Hematopoietic multipotent progenitor cell treated with erythropoietin and hydrocortisone succinate and interleukin-3 and kit ligand, for 4 days (in vitro differentiated cells): ENCODE measurements around the gene TXNDC11.
A peak's percentile ranks its signal among the peaks of the same experiment; 100 is the strongest.
"Not testable (repeated sequence)": the region's sequence is repeated elsewhere in the genome, so short reads cannot be mapped to it uniquely, and the experiment has no call there.

ENCODE experiments used
- DNase-seq: peaks from one replicate; pipeline ENCODE4 v3.0.0-alpha.2; 2015

Gene TXNDC11

GRCh38 chr16:11742536-11743307 is at the start of gene TXNDC11:
Gene TXNDC11, minus strand, starts transcription at chr16:11742857. Its CDS starts 127 bp downstream, at chr16:11742730.
- peak; percentile 99 for DNase-seq

GRCh38 chr16:11791144-11791828 is 48.6 kb upstream of the TXNDC11 start:
- no peak for DNase-seq

DNA sequence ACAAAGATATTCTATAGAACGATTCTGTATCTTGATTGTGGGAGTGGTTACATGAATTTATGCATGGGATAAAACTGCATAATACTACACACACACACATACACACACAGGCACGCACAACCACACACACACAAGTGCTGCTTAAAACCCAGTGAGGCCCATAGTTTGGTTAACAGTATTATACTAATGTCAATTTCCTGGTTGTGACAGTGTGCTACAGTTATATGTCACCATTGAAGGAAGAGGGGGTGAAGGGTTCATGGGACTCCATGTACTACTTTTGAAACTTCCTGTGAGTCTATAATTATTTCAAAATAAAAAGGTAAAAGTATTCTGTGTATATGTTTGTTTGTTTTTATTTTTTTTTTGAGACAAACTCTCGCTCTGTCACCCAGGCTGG is 46.3 kb upstream of the TXNDC11 start:
- no peak for DNase-seq

DNA sequence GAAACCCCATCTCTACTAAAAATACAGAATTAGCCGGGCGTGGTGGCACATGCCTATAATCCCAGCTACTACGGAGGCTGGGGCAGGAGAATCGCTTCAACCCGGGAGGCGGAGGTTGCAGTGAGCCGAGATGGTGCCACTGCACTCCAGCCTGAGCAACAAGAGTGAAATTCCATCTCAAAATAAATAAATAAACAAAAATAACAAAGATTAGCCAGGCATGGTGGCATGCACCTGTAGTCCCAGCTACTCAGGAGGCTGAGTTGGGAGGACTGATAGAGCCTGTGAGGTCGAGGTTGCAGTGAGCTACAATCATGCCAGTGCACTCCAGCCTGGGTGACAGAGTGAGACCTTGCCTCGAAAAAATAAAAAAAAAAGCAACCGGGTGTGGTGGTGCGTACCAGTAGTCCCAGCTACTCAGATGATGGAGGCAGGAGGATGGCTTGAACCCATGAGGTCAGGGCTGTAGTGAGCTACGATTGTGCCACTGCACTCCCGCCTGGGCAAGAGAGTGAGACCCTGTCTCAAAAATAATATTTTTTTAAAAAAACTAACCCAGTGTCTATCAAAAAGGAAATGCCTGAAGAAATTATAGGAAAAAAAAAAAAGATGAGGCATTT is 42.4 kb upstream of the TXNDC11 start:
- not testable (repeated sequence) for DNase-seq

DNA sequence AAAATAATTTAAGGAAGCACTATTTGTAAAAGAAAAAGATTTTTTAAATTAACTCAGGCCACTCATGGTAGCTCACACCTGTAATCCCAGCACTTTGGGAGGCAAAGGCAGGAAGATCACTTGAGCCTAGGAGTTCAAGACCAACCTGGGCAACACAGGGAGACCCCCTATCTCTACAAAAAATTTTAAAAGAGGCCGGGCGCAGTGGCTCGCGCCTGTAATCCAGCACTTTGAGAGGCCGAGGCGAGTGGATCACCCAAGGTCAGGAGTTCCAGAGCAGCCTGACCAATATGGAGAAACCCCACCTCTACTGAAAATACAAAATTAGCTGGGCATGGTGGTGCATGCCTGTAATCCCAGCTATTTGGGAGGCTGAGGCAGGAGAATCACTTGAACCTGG is 41.7 kb upstream of the TXNDC11 start:
- not testable (repeated sequence) for DNase-seq

DNA sequence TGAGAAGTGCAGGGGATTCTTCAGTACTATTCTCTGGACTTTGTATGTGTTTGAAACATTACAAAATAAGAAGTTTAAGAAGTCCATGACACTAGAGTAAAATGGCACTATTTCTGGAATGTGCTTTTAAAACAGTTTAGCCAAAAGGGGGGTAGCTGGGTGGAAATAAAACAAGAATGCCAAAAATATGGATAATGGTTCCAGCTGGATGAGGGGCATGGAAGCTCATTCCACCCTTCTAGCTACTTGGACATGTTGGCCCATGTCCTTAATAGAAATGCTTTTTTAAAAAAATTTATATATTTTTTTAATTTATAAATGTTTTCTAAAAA is 41.3 kb upstream of the TXNDC11 start:
- DNase-seq = no peak

- DNase-seq = peak; percentile 58
Measured at GRCh38 chr16:11783319-11784037, 40.8 kb upstream of the TXNDC11 start.

DNA sequence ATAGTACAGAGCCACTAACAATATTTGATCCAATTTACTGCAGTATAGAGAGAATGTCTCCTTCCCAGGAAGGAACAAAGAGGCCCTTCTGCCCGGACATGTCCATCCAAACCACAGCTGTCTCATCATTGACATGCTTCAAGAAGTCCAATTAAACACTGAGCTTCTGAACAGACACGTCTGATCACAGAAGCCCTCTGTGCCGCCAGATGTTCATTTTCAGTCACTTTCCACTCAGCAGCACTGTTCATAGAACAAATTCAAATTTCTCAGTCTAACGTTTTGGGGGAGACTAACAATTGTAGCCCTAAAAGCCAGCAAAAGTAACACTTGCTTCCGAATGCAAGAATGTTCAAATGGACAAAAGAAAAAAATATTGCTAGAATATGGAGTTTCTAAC is 39.1 kb upstream of the TXNDC11 start:
- no peak for DNase-seq

DNA sequence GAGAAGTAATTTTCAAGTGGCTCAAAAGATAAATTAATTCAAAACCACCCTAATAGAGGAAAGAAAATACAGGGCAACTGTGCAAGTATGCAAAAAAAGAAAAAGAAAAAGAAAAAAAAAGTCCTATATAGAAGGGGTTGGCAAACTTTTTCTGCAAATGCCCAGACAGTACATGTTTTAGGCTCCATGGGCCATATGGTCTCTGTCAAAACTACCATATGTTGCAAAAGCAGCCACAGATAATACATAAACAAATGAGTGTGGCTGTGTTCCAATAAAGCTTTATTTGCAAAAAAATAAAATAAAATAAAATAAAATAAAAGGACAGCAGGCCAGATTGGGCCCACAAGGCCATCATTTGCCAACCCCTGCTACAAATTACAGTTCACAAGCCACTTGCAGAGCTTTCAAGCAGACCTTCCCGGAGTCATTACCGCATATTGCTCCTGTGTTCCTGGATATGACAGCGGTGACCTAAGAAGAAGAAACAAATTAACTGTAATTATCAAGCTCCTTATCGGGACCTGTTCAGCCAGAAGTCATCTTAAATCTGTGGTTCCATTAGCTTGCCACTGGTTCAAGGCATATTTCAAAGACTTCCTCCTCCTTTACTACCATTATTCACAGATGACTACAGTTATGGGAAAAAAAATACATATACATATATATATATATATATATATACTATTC is 38.5 kb upstream of the TXNDC11 start:
- no peak for DNase-seq

GRCh38 chr16:11779074-11779473 is 36.4 kb upstream of the TXNDC11 start:
- no peak for DNase-seq

- DNase-seq = no peak
Measured at GRCh38 chr16:11774065-11774626, 31.5 kb upstream of the TXNDC11 start.

- DNase-seq = peak; percentile 72
Measured at GRCh38 chr16:11768849-11769248, 26.2 kb upstream of the TXNDC11 start.

DNA sequence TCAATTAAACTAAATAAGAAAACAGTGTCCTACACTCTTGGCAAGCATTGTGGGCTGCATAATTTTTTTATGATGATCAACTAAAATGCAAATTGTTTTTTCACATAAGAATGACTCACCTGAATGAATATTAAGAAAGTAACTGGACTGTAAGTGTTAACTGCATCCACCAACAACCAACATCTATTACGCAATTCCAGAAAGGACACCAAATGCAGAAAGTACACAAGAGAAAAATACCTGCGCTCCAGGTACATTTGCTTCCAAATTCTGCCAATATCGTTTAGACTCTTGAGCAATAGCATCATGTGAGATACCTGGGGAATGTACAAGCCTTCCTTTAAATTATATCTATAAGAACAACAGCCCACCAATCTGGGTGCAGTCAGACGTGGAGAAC is 19.8 kb upstream of the TXNDC11 start:
- DNase-seq = no peak

- DNase-seq = peak; percentile 27
Measured at GRCh38 chr16:11759997-11760396, 17.3 kb upstream of the TXNDC11 start.

GRCh38 chr16:11759163-11759834 is 16.6 kb upstream of the TXNDC11 start:
- no peak for DNase-seq

GRCh38 chr16:11757671-11758545 is 15.3 kb upstream of the TXNDC11 start:
- no peak for DNase-seq

- DNase-seq = no peak
Measured at GRCh38 chr16:11756248-11756647, 13.6 kb upstream of the TXNDC11 start.

DNA sequence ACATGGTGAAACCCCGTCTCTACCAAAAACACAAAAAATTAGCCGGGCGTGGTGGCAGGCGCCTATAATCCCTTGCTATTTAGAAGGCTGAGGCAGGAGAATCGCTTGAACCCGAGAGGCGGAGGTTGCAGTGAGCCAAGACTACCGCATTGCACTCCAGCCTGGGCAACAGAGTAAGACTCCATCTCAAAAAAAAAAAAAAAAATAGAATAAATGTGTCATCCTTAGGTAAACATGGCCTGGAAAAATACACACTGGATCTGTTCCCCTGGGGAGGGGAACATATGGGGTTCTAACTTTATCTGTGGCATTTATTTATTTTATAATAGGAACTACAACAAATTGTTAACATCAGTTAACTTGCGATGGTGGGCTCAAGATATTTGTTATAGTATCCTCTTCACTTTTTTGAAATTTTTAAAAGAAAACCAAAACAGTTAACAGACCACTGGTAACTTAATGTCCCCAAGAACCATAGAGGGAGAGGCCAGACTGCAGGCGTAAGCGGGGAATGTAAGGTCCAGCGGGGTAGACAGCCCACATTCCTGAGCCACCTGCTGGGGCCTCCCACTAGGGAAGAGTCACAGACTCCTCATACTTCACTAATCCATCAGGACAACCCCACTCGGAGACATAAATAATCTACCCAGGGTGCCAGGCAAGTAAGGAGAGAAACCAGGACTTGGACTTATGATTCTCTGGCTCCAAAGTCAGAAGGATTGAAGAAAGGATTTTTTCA is 12.5 kb upstream of the TXNDC11 start:
- no peak for DNase-seq

- no peak for DNase-seq
Measured at GRCh38 chr16:11752856-11753255, 10.2 kb upstream of the TXNDC11 start.

GRCh38 chr16:11750056-11750455 is 7.4 kb upstream of the TXNDC11 start:
- DNase-seq = no peak
